A673 (cell line): ENCODE data around the gene DSCAML1.

Source experiments
- EZH2 ChIP-seq: fragments of 200-600 bp; sonication (generic); IDR thresholded peaks from 2 replicates; pipeline ENCODE4 v1.6.1; 2017; ENCODE audit warnings: borderline replicate concordance, low read depth, mild to moderate bottlenecking, mixed read lengths, antibody characterized with exemption, low read length; ENCODE audit not compliant: poor library complexity, severe bottlenecking
- TF ChIP-seq, protein P1 (sequence below): fragments of 300-800, 200-600 bp; sonication (generic); conservative IDR thresholded peaks from 2 replicates; pipeline ENCODE4 v1.5.1; 2017; ENCODE audit warnings: low read depth, mild to moderate bottlenecking, antibody characterized with exemption, low read length, moderate library complexity, mixed read lengths

DNA sequence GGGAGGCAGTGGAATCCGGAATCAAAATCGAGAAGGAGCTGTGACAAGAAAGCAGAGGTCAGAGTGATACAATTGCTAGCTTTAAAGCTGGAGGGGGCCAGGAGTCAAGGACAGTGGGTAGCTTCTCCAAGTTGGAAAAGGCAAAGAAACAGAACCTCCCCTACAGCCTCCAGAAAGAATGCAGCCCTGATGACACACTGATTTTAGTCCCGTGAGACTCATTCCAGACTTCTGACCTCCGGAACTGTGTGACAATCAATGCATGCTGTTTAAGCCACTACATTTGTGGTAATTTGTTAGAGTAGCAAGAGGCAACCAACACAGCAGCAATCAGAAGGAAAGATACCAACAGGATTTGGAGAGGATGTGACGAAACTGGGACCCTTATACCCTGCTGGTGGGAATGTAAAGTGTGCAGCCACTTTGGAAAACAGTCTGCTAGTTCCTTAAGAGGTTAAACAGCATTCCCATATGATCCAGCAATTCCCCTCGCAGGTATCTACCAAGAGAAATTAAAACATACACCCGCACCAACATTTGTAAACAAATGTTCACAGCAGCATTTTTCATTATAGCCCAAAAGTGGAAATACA is 66.7 kb downstream of the DSCAML1 start:
- no peak for TF ChIP-seq EZH2
- TF ChIP-seq, protein P1, sequence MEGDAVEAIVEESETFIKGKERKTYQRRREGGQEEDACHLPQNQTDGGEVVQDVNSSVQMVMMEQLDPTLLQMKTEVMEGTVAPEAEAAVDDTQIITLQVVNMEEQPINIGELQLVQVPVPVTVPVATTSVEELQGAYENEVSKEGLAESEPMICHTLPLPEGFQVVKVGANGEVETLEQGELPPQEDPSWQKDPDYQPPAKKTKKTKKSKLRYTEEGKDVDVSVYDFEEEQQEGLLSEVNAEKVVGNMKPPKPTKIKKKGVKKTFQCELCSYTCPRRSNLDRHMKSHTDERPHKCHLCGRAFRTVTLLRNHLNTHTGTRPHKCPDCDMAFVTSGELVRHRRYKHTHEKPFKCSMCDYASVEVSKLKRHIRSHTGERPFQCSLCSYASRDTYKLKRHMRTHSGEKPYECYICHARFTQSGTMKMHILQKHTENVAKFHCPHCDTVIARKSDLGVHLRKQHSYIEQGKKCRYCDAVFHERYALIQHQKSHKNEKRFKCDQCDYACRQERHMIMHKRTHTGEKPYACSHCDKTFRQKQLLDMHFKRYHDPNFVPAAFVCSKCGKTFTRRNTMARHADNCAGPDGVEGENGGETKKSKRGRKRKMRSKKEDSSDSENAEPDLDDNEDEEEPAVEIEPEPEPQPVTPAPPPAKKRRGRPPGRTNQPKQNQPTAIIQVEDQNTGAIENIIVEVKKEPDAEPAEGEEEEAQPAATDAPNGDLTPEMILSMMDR = 0 out of 2 replicates have a peak, but pooled peaks have one; percentile 17
